Measurements from ENCODE around the gene WRAP73.
A peak's percentile ranks its signal among the peaks of the same experiment; 100 is the strongest.

Gene WRAP73

DNA sequence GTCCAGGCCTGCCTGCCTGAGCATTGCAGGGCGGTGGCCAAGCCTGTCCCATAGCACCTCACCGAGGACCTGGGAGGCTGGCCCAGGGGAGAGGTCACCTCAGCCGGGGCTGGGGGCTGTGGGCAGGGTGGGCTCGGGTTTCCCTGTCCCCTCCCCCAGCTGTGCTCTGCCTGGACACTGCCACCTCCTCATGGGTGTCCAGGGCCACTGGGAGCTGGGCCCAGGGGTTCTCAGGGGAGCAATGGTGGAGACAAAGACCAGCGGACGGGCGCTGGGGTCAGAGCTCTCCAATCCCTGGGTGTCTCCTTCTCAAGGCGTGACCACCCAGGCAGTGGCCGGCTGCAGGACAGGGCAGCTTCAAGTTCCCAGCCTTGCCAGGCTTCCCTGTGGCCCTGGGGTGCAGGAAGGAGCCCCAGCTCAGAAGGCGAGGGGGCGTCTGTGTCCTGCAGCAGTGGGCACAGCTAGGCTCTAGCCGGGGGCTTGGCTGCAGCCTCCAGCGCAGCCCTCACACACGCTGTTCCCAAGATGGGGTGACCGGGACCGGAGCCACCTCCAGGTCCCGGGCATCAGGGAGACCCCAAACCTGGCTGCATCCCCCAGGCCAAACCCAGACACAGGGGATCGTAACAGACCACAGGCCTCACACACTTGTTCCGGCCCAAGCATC is 31.5 kb upstream of the WRAP73 start:
- no peak for DNase-seq

DNA sequence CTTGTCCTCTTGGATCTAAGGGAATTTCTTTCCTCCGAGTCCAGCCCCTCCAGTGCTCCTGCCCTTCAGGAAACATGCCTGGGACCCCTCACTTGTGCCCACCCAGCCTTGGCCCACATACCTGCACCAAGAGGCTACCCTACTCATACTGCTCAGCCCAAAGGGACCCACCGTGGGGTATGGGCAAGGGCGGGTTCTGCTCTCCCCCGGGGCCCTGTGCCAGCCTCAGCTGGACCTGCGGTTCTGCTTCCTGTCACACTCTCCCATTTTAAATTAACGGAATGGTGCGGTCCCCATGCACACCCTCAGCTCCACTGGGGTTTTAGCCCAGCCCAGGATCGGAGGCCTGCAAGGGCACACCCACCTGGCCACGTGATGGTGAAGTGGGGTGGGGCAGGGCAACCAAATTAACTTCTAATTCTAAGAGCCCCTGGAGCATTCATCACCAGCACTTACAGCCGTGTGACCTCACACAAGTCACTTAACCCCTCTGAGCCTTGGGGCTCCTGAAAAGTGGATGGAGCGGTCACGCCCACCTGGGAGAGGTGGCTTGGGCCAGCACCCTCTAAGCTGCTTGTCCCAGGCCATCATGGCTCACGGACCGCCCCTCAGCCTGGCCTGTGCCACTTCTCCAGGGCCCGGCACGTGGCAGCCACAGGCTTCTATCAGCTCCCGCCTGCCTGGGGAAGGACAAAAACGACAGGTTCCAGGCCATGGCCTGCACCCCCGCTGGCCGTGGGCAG is 30.8 kb upstream of the WRAP73 start:
- DNase-seq = no peak

DNA sequence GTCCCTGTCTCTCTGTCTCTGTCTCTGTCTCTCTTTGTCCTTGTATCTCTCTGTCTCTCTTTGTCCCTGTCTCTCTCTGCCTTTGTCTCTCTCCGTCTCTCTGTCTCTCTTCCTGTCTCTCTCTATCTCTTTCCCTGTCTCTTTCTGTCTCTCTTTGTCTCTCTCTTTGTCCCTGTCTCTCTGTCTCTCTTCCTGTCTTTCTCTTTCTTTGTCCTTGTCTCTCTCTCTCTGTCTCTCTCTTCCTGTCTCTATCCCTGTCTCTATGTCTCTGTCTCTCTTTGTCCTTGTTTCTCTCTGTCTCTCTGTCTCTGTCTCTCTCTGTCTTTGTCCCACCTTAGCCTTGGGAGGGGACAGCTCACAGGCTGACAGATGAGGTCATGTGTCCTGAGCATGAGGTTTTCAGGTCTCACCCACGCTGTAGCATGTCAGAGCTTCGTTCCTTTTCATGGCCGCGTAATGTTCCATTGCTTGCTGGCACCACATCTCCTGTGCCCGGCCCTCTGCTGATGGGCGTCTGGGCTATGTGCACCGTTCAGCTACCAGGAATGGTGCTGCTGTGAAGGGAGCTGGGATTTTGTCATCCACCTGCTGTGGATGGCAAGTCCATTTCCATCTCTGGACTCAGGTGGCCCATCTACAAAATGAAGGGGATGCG is 30.0 kb upstream of the WRAP73 start:
- DNase-seq = no peak

DNA sequence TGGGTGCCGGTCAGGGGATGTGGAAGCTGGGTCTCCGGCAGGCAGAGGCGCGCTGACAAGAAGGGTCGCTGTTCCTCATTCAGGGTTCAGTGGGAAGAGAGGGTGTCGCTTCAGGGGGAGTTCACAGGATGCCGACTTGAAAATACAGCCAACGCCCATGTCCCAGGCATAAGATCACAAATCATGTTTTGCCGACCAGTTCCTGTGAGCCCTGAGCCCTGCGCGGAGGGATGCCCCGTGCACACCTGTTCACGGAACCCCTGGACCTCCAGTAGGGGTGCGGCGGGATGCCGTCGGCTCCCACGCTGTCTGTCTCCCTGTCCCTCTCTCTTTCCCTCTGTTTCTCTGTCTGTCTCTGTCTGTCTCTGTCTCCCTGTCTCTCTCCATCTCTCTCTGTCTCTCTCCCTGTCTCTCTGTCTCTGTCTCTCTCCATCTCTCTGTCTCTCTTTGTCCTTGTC is 29.2 kb upstream of the WRAP73 start:
- DNase-seq = no peak

DNA sequence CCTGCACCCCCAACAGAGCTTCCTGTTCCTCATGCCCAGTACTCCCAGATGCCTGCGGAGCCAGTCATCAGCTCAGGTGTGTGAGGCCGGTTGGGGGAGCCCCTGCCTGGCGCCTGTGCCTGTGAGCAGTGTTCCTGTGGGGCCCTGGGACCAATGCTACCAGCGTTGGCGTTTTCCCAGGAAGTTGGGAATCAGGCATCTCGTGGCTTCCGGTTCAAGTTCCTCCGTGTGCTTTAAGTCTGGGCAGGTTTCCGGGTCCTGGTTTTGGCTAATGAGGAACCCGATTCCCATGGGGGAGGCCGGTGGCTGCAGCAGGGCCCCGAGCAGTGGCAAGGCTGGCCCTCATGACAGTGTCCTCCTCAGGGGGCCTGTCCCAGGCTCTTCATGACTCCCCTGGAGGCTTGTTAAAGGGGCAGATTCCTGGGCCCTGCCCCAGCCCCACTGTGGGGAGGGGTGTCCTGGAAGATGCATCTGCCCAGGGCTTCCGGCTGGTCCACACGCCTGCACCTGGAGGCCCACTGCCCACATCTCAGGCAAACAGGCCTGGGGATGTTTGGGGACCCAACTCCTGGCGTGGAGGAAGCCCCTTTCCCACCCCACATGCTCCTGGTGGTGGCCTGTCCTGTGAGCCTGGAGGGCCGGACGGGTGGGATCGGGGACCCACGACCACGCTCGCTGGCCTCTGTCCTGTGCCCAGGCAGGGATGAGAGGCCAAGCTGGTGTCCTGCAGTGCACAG is 28.6 kb upstream of the WRAP73 start:
- no peak for DNase-seq

DNA sequence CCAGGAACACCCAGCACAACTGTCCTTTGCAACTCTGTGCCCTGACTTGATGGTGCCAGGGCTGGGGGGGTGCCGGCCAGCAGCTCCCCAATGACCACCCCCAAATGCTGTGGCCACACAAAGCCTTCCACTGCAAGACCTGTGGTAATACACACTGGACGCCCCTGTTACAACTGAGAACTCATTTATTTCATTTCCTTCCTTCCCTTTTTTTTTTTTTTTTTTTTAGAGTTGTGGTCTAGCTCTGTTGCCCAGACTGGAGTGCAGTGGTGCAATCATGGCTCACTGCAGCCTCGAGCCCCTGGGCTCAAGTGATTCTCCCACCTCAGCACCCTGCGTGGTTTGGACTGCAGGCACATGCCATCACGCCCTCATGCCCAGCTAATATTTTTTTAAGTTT is 27.6 kb upstream of the WRAP73 start:
- DNase-seq = peak; percentile 66

DNA sequence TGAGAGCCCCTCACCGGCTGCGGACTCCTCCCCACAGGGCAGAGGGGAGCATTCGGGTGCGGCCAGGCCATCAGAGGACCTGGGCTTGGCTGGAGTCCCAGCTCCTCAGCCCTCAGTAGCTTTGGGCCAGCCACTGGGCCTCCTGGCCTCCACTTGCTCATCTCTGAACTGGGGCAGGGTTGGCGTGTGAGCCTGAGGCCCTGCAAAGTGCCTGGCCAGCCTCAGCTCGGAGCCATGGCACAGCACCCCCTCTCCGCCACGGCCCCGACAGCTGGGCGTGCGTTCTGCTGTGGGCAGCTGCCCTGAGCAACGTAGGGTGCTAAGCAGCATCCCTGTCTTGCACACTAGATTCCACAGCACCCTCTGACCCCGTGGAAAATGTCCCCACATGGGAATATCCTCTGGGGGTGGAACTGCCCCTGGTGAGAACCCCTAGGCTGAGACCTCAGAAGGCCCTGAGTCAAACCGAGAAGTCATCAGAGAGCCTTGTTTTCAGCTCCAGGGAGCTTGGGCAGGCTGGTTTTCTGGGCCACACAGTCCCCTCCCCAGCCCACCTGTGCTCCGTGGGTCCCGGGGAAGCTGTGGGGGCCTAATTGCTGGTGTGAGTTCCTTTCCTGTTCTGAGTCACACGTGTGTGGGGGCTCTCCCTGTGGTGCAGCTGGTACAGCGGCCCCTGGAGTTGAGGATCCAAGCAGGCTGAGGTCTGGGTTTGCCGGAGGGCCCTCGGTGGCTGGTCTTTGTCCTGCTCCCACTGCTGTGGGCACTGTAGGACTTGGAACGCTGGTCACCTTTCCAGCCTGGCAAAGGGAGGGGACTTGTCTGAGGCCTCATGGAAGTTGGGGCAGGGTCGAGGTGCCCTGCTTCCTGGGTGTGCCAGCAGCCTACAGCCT is 26.9 kb upstream of the WRAP73 start:
- peak; percentile 66 for DNase-seq

DNA sequence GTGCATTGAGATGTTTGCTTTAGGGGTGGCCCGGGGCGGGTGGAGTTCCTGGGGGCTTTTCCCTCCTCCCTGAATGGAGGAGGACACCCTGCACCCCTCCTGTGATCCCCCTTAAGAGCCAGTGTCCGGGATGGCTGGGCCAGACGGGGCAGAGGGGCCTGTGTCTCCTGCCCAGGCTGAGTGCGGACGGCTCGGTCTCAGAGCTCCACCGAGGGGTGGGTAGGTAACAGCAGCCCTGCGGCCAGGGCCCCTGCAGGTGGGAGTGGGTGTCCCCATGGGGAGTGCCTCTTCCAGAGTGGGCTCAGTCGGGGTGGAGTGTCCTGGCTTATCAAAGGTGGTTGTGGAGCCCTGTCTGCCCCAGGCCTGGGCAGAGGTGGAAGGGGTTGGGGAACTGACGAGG is 25.5 kb upstream of the WRAP73 start:
- no peak for DNase-seq

DNA sequence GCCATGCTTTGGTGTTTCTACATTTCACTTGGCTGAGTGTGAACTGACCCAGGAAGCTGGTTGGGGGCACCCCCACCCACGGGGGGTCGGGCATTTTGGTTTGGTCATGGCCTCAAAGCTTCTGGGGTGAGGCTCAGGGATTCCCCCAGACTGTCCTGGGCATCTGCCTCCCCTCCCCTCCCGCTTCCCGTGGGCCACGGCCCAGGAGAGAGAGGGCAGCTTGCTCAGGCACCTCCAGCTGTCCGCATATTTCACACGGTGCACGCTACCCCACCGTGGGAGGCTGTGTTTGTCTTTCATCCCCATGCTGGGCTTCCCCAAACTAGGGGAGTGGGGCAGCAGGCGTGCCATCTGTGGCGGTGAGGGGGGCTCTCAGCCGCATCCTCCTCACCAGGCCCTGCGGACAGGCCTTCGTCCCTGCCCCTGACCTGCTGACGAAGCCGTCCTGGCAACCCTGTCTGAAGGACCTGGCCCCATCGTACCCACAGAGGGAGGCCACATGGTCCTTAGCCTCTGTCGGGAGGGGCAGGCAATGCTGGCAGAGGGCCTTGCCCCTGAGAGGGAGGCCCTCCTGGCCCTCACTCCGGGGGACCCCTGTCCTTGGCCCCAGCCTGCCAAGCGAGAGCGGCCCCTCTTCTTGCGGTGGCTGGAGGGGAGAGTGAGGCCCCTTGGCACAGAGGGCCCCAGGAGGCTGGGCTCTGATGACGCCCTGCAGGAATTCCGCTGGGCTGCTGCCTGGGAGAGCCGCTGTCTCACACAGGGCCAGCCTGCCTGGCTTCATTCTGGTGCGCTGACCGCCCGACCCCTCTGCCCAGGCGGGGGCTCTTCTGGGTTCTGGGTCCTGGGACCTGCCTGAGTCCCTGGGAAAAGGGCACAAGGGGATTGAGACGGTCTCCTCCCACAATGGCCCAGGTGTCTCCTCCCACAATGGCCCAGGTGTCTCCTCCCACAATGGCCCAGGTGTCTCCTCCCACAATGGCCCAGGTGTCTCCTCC is 24.5 kb upstream of the WRAP73 start:
- no peak for DNase-seq

DNA sequence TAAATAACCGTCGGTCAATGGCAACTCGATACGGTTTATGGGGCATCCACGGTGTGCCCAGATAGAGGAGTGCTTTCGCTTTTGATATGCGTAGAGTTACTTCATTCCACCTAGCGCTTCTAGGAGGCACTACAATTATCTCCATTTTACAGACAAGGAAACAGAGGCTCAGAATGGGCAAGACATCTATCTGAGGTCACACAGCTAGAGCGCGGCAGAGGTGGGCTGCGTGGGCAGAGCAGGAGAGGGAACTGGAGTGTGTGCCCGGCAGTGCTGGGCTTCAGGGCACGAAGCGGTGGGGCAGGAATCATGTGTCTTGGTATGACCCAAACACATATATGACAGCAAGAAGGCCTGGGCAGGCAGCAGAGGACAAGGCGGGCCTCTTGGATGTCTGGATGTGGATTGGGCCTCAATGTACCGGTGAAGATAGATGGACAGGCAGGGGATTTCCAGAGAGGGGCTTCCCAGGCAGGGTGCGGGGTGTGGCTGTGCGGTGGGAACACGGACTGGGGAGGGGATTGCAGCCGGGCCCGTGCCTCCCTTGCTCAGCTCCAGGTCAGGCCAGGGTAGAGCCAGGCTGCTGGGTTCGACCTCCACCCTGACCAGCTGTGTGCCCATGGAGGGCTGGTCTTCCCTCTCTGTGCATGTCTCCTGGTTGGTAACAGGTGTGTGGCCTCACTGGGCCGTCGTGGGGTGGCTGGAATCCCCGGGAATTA is 23.6 kb upstream of the WRAP73 start:
- no peak for DNase-seq

DNA sequence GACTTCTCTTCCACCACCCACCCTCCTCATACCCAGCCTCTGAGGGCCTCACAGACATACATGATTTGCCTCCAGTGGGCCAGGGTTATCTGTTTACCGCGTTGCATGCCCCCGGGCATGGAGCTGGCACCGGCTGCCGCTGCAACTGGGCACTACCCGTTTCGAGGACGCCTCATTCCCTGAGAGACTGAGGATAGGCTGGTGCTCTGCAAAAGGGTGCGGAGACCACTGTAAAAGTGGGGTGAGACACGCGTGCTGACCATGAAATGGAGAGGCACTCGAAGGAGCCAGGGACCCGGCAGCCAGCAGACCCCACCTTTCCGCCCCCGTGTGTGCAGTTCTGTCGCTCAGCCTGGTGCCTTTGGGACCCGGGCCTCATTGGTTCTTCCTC is 23.1 kb upstream of the WRAP73 start:
- DNase-seq = no peak

DNA sequence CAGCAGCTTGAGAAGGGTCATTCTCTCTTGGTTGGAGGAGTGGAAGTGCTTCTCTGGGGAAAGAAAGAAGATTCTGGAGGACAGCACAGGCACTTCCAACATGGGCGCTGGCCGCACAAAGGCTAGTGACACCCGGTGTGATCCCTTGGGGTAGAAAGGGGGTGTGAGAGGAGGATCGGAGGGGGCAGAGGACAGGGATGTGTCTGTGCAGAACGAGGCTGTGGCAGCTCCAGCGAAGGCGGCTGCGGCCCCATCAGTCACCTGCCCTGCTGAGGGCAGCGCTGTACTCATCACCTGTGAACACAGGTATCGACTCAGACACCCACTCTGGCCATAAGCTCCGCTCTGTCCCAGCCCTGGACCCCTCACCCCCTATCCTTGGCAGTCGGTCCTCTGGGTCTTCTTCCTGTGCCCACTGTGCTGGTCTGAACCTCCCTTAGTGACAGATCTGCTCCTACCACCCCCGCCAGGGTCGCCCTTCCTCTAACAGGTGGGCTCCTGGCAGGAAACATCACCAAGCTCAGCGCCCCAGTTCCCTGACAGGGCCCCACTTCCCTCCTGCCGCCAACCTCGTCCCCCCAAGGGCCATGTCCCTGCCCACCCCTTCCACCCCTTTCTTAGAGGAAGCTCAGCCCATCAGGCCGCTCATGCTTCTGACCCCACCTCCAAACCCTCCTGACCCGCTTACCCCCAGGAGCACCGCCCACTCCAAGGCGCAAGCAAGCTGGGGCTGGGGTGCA is 22.5 kb upstream of the WRAP73 start:
- no peak for DNase-seq

DNA sequence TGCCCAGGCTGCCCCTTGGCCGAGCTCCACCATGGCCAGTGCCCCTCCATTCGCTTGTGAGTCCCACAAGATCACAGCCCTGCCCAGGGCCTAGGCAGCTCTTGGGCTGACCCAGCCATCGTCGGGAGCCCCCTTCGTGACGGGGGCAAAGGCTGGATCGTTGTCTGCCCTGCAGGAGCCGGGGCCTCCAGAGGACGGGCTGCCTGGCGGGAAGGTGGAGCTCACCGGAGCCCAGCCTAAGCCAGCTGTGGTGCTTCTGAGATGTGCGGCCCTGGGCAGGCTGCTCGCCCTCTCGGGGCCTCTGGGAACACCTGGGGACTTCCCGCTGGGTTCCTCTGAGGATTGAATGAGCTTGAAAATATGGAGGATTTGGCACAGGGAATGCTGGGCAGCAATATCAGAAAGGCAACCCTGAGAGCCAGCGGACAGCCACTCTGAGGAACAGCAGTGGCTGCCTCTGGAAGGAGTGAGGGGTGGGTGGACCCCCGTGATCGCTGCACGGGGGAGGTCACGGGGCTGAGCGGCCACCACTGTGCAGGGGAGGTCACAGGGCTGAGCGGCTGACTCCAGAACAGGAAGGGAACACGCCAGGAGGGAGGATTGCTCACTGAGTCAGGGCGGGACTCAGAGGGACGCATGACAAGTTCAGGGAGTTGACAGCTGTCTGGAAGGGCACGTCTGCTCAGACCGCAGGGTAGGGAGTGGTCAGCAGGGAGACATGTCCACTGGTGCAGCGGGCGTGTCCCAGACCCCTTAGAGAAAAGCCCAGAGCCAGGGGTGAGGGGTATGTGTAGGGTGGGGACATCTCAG is 21.7 kb upstream of the WRAP73 start:
- no peak for DNase-seq

DNA sequence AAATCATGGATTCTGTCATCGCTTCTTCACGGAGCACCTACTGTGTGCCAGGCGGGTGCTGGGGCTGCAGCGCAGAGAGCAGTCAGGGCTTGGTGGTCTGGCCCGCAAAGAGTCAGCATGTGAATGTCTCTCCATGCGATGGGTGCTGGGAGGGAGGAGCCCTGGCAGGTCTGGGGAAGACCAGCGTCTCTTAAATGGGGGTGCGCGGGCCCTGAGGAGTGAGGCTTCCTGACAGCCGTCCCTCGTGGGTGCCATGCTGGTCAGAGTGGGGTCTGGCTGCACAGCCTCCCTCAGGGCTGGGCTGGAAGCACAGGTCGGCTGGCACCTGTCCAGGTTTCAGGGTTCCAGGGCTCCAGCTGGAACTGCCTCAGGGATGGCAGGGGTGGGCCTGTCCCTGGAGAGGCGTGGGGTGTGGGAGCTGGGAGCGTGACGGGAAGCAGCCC is 20.9 kb upstream of the WRAP73 start:
- no peak for DNase-seq

DNA sequence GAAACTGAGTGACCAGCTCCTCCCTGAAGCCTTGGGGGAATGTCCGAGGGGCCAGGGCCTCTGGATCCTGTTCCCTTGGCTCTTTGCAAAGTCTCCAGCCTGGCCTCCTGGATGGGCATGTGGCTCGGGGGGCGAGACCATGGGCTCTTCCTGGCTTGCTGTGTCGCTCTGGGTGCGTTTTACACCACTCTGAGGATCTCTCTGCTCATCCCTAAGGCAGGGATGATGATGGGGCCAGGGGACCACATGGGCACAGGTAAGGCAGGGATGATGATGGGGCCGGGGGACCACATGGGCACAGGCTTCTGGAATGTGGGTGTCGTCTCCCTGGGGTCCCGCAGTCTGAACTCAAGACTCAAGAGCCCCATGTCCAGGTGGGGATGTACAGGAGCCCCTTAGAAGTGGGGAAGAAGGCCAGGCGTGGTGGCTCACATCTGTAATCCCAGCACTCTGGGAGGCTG is 20.1 kb upstream of the WRAP73 start:
- DNase-seq = no peak

DNA sequence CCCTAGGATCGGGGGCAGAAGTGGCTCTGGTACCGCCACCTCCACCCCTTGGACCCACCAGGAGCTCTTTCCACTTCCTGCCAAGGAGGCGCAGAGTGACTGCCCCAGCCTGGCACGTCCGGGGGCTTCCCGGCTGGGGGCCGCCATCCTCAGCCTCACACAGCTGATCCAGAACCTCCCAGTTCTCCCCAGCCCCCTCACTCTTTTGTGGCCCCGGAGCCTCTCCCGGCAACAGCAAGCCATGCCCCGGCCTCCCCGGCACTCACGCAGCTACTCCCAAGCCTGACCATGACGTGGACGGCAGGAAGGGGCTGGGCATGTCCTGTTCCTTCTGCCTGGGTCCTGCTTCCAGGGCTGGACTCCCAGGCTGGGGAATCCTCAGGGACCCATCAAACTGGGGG is 19.5 kb upstream of the WRAP73 start:
- DNase-seq = no peak

DNA sequence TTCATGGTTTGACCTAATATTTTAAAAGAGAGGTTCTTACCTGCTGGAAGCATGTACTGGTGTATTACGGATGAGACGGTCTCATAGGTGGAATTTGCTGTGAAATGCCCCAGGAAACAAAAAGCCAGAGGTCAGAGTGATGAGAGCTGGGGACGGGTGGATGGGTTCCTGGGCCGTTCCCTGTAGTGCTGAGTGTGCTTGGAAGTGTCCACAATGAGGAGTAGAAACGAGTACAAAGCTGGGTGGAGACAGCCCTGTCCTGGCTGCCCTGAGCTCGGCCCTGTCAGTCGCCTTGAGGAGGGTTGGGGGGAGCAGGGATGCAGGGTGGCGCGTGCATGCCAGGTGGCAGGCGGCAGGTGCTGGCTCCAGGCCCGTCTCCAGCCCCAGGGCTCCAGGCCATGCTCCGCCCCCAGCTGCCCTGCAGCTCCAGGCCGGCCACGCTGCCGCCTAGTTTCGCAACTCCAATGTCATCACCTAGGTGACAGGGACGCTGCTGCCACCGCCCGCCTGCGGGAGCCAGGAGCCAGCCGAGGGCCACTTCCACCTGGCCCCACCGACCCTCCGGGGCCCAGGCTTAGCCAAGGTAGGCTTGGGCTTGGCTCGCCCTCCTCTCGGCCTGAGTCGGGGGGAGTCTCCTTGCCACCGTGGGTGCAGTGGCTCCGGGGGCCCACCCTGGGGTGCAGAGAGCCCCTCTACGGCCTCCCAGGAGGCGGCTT is 18.8 kb upstream of the WRAP73 start:
- DNase-seq = no peak

DNA sequence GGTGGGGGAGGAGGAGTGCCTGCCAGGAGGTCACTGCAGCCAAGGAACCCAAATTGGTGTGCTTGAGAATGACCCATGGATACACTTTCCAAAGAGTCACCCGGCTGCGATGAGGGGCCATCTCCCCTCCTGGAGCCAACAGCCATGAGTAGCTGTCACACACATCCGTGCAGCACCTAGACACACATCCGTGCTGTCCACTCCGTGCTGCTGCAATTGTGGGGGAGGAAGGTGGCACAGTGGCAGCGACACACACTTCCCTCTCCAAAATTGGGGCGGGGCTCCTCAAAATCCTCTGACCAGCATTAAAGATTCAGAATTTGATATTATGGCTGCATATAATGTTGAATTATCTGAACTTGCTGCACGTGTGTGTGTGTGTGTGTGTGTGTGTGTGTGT is 18.2 kb upstream of the WRAP73 start:
- DNase-seq = no peak

Measured in KG1 (cell line).